GM19468 (cell line): Measurements from ENCODE around the gene RNLS.

Experiments used
- ATAC-seq: cut with Tn5 transposase; IDR thresholded peaks from one replicate; pipeline ENCODE4 v1.9.1; 2021; ENCODE audit warnings: mild to moderate bottlenecking, moderate library complexity, moderate number of reproducible peaks; ENCODE audit not compliant: unreplicated experiment; ENCODE audit errors: extremely low read depth

The RNLS gene

DNA sequence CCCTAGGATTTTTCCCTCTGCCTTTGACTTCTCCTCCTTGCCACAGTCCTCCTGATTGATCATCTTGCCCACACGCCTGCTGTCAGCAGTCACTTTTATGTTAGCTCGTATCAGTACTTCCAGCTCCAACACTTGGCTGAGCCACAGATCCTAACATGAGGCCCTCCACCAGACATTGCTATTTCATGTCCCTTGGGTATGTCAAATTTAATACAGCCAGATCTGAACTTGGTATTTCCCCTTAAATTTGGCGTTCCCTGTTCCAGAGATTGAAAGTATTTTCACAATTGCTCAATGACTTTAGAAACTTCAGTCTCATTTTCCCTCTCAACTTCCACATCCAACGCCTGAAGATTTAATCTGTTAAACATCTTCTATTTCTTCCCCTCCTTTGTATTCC lies 140.4 kb downstream of the RNLS start:
- no peak for ATAC-seq

DNA sequence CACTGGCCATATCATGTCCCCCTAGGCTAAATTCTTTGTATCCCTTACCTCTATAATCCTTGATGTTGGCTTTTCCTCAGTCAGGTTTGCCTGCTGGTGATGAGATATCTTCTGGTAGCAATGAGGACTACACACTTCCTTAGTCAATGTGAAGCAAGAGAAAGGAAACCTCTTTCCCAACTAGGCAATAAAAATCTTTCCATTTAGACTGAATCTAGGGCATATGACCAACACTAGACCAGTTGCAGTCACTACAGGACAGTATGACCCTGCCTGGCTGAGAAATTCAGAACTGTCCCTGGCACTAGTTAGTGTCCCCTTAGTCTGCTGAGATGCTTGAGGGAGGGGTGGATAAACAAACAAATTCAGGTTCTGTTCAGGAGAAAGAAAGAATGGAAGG lies 142.6 kb downstream of the RNLS start:
- ATAC-seq: no peak

DNA sequence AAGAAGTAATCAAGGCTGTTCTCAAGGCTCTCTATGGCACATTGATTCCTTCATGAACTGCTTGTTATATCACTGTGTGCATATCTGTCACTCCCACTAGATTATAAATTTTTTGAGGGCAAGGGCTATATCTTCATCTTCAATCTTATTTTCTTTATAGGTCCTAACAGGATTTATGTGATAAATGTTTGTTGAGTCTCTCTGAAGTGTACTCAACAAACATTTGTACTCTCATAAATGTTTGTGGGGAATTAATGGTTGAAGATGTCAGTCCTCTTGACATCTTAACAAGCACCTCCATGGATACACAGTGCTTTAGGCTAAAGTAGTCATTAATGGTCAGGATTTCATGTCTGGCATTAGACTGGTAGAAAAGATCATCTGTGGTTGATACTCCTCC lies 143.2 kb downstream of the RNLS start:
- ATAC-seq: no peak

DNA sequence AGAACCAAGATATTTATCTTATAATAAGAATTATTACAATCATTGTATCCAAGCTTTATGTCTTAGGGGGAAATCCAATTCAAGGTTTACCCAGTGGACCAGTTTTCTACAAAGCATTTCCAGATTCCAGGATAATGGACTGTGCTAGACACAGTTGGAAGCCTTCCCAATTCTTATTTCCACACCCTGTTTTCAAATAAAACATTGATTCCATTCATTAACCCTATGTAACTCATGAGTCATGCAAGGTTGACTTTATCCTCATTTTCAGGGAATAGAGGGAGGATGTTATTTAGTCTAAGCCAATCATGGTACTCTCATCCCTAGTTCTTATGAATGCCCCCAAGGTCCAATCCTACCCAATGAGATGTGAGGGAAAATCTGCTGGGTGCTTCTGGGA lies 145.7 kb downstream of the RNLS start:
- no peak for ATAC-seq

DNA sequence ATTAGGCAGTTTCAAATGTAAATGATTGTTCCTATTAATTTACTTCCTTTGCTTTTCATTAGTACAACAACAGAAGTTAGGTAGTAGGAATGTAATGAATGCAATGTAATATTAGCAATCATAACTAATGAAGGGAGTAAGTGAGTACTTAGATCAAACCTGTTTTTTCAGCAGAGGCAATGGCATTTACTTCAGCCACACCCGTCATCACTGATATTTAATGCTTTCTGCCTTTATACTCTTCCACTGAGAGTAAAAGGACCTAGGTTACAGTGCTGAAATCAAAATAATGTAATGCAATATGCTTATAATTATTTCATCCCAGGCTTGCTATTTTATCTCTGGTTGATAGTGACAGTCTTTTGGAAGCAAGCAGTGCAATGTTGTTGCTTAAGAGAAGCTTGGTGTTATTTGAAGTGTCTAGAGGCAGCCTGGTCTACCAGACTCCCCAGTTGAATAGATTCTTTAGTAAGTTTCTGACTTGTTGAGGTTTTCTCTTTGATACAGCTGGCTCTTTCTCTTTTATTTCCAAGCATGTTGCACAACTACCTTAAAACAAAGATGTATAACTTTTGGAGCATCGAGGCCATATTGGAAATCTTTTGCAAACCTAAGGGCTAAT lies 149.4 kb downstream of the RNLS start:
- ATAC-seq: no peak

DNA sequence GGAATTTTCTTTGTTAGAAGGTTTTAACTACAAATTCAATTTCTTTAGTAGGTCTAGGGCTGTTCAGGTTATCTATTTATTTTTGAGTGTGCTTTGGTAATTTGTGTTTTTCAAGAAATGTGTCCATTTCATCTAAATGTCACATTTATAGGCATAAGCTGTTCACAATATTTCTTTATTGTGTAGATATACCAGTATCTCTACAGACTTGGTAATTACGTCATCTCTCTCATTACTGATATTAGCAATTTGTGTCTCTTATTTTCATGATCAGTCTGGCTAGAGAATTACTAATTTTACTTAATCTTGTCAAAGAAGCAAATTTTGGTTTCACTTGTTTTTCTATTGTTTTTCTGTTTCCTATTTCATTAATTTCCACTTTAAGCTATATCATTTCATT lies 152.0 kb downstream of the RNLS start:
- no peak for ATAC-seq

DNA sequence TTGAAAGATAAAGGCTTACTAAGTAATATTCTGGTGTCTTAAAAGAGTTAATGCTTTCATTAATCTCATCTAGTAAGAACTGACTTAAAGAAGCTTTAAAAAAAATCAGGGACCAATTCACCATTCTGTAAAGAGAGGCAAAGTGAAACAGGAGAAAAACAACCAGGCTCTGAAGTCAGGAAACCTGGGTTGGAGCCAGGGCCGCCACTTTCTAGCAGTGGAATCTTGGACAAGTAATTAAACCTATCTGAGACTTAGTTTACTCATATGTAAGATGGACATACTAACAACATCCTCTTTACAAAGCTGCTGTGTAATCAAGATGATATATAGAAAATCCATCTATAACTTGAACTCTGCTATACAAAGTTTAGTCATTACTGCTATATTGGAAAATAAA lies 154.1 kb downstream of the RNLS start:
- ATAC-seq: no peak

DNA sequence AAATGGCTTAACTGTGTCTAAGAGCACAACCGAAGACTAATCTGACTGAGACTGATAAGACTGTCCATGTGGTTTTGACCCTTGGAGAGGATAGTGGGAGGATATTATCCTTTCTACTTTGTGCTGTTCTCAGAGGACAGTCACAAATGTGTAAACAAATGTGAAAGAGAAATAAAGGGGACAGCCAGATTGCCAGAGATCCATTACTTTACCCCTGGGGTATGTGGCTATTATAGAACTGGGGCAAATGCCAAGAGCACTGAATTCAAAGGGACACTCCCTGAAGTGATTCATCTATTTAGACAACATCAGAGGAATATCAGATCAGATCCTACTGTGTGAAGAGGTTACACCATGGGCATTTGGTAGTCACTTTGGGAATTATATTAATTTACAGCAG lies 154.7 kb downstream of the RNLS start:
- no peak for ATAC-seq

DNA sequence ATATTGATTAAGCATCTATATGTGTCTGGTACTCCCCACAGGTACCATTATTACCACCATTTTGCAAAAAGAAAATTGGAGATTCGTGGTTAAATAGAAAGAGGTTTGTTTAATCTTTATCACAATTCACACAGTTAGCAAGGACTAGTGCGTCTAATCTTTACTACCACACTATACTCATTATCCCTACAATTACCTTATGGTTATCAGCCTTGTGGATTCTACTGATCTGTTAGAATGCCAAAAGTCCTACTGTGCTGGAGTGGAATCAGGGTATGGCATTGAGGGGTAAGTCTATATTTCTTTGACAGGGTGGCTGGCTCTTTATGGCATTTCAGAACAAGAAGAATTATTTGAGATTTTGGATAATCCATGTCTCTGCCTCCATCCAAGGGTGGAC lies 156.1 kb downstream of the RNLS start:
- no peak for ATAC-seq

DNA sequence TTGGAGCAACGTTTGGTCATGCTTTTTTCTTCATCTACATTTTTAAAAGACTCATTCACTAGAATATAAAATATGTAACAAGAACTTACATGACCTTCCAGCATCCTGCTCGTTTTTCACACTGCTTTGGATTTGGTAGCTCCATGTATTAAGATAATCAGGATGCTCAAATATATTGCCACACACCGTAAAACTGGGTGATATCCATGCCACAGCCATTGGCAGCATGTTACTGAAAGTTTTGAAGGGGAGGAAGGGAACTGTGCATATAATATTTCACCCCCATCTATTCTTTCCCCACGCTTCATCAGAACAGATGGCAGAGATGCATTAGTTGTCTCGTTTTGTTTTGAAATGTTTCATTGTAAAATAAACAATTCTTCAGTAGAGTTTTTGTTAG lies 158.2 kb downstream of the RNLS start:
- ATAC-seq: no peak

DNA sequence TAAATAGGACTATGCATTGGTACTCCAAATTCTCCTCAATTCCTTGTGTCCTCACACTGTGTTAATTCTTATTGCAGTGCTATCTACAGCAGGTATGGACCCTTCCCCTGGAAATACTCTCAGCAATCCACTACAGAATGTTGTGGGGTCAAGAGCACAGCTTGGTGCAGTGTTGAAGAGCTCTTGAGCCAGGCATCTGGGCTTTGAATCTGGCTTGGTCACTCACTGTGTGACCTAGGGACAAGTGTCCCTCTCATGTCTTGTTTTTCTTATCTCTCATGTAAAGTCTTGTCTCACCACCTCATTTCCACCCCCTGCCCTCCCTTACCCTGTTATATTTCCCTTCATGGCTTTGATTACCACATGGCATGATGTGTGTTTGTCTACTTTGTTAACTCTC lies 159.4 kb downstream of the RNLS start:
- no peak for ATAC-seq

DNA sequence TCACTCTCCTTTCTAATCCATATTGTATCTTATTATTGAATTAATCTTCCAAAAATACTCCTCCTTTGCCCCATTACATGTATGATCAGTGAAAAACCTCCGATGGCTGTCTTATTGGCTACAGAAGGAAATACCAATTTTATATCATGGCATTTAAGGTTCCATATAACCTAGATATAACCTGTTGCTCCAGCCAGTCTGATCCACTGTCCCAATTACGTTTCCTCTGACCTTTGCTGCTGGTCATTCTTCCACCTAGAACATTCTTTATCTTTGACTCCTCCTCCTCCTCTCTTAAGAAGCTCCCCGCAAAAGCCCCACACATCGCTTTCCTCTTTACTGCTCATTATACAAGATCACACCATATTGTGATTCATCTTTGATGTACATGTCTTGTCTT lies 161.5 kb downstream of the RNLS start:
- ATAC-seq: no peak

DNA sequence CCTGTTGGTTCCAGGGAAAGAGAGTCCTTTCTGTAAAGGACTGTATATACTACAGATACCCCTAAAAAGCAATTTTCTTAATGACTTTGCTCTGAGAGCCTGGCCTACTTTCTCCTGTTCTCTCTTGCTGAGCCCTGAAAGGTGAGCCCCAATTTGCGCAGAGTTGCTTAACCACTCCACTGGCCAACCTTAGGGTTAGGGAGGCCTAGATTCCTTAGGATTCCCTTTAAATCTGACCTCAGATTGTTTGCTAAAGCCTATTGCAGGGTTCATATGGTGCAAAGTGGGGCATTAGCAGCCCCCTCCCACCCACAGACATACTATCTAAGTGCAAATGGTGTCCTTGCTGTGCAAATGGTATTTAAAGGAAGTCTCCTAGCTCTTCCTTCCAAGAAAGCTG lies 164.2 kb downstream of the RNLS start:
- no peak for ATAC-seq

DNA sequence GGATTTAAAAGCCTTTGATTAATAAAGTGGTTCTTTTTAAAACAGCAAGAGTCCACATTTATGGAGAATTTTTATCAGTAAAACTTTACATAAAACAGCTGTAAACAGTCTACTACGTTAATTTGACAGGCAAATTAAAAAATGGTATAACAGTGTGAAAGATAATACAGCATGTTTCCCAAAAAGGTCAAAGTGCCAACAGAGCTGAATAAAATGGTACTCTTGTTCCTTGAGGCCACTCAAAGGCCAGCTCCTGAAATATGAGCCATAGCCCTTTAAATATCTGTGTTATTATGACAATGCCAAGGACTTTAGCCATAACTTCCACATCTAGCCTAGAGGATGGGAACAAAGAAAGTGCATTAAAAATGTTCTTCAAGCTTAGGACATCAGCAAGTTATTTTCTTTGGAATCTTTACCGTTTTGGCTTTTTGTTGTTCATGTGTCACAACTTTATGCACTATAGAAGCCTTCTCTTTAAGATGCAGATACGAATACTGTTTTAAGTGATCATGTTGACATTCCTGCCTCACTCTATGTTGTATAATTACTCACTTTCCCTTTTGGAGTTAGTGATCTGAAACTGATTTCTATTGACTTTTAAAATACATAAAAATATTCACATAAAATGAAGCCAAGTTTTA lies 165.6 kb downstream of the RNLS start:
- ATAC-seq: no peak

DNA sequence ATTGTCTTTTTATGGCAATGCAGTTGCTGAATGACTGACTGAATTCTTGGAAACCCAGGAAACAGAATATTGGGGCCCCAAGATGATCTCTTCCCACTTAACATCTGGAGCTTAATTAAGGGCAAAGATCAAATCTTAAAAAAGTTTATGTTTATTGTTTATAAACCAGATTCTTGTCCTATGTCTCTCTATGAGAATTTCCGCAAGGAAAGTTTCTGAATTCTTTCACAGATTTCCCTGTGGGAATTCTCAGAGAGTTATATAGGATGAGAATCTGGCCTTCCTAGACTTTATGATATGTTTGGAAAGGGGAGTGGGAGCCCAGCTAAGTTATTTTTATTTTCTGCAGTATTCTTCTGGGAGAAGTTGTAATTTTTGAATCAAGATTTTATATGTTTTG lies 166.3 kb downstream of the RNLS start:
- ATAC-seq: no peak

DNA sequence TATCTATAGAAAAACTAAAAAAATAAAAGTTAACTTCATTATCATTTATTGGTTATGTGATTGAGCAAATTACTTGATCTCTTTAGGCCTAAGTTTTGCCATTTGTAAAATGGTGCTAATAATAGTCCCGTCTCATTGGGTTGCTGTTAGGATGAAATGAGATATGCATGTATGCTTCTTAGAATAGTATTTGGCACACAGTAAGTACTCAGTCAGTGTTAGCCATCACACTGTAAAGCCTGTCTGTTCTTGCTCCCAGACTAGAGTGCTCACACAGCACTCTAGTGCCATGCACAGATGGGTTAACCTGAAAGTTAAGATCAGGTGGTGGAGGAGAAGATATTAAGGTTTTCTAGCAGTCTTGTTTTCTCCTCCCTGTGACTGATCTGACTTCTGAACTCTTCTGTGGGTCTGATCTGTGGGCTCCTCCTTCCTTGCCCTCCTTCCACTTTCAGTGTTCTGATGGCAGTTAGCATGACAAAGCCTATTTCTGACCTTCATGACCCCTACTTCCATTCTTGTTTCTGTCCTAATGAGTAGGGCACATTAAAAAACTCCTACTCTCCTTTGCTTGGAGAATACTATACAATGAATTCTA lies 167.5 kb downstream of the RNLS start:
- no peak for ATAC-seq

DNA sequence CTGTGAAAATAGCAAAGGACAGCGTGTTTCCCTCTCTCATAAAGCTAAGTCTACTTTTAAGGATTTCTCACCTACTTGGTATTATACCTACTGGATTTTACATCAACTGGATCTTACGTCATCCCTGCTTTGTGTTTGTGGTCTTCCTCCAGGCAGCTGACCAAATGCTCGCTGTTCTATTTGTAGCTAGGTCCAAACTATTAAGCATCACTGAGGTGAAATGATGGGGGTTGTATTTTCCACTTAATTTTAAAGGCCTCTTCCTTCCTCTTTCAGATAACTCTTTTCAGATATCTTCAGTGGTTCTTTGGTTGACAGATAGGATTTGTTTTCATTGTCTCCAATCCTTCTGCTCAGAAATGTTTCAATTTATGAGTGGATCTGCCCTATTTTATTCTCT lies 169.7 kb downstream of the RNLS start:
- no peak for ATAC-seq

DNA sequence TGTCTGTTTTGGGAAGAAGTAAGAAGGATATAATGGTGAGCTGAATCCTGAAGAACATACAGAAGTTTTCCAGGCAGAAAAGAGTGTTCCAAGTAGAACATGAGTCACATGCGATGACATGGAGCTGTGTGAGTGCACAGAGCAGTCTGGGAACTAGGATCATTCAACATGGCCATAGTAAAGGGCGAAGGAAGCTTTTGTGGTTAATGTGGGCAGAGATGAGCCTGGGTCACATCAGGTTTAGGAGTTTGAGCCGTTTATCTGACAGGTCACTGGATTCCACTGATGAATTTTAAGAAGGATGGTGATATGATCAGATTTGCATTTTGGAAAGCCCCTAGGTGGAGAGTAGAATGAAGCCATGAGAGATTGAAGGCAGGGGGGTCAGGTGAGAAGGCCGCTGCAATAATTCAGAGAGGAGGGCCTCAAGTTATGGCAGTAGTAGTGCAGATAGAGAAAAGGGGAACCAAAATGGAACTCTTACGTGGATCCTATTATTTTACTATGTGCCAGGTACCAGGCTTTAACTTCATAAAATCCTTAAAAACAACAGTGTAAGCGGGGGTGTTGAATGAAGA lies 171.3 kb downstream of the RNLS start:
- no peak for ATAC-seq

DNA sequence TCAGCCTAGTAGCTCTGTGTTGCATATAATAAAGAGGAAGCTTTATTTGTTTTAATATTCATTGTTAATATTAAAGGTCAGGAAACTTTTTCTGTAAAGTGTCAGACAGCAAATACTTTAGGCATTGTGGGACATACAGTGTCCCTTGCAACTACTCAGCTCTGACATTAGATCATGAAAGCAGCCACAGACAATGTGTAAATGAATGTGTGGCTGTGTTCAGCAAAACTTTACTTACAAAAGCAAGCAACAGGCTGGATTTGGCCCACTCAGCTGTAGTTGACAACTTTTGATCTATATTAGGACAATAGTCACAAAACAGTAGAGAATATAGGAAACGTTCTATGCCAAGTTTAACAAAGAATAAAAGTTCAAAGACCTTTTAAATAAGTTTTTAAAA lies 173.3 kb downstream of the RNLS start:
- ATAC-seq: no peak

DNA sequence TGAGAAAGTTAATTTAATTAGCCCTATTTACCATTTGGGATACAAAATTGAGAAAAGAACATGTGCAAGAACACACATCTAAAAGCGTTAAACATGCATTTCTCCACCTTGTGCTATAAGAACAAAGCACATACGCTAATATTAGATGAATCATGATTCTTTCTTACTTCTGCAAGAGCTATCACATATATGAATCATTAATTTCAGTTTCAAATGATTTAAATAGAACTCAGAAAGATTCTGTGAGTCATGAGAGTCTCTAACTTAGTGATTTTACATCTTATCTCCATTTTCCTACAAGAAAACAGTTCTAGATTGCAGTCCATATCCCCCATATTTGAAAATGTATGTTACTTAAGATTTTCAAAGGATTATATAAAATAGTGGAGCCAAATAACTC lies 173.9 kb downstream of the RNLS start:
- no peak for ATAC-seq

DNA sequence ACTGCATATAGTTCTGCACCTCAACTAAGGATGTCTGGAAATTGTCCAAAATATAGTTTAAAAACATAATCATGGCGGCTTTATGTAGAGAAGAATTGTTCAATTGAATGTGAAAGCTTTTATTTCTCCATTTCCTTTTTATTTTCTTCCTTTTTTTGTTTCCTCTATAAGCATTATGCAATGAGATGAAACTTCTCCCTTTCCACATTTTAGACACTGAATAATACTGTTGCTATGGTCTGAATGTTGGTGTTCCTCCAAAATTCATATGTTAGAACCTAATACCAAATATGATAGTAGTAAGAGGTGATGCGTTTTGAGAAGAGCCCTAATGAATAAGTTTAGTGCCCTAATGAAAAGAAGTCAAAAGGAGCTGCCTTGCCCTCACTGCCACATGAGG lies 175.0 kb downstream of the RNLS start:
- ATAC-seq: no peak

DNA sequence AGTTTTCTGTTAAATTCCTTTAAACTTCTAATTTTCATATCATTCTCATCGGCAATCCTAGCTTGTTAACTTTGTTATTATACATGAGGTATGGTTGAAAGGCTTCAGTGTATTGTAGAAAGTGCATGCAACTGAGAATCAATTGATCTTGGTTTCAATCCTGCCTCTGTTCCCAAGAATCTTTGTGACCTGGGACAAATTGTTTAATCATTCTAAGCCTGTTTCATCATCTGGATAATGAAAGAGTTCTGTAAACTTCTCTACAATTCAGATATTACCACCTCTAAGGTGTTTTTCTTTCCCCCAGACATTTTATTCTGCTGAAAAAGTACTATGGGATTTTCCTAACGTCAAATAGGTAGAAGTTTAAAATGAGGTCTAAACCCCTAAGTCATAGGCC lies 179.0 kb downstream of the RNLS start:
- ATAC-seq: no peak
